Dermis microvascular lymphatic vessel endothelial cell (primary cell): ENCODE measurements around the gene OR2J2. TPM values are rescaled to one million over a fixed set of nuclear protein-coding genes. Genes with fewer than 3 reads are reported as not detected.
"Not testable (repeated sequence)": the region's sequence is repeated elsewhere in the genome, so short reads cannot be mapped to it uniquely, and the experiment has no call there.

Experiments
- DNase-seq, 2 donors: peaks; one replicate each; pipeline versions ENCODE4 v3.0.0 to v3.0.0-alpha.2; 2010; ENCODE audit warnings: low read depth in 2 of 2
- total RNA-seq: library from RNA; depleted of rRNA; stranded (reverse); fragments of >200 nt; gene quantifications from 2 replicates; pipeline ENCODE4 v1.2.1, GENCODE V29; 2014

OR2J2 gene
- total RNA-seq: not detected in 2 replicates

- not testable (repeated sequence) for DNase-seq
Measured at GRCh38 chr6:29170607-29171006, at the start of gene OR2J2. OR2J2 (plus strand) TSS chr6:29170907; CDS start chr6:29173636, 2,729 bp downstream.

- no peak for DNase-seq
Measured at GRCh38 chr6:29129326-29130012, 41.2 kb upstream of the OR2J2 start.

GRCh38 chr6:29130644-29131043 lies 40.1 kb upstream of the OR2J2 start:
- no peak for DNase-seq

DNA sequence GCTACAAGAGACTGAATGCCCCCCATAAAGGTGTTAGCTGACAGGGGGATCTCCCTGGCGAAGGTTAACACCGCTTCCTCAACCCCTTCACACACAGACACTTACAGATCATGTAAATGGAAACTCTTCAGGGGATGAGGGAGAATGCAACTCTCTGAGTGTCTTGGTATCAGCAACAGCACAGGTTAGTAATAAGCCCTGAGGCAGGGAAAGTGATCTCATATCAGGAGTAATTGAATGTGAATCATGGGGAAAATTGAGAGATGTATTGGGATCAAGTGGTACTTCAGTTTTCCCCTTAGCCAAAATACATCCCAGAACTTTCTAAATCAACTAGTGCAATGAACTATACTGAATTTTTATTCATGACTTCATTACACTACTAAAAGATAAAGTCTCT lies 39.0 kb upstream of the OR2J2 start:
- no peak for DNase-seq

- no peak for DNase-seq
Measured at GRCh38 chr6:29137724-29138123, 33.0 kb upstream of the OR2J2 start.

DNA sequence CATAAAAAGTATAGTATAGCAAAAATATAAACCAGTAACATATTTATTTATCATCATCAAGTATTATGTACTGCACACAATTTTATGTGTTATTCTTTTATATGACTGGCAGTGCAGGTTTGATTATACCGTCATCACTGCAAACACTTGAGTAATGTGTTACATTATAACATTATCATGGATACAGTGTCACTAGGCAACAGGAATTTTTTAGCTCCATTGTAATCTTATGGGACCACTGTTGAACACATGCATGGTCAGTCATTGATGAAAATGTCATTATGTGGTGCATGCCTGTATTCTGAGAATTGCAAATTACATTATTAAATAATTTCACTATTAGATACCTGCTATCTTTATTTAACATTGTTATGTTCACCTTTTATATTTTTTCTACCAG lies 29.1 kb upstream of the OR2J2 start:
- DNase-seq: no peak

GRCh38 chr6:29142309-29142708 lies 28.4 kb upstream of the OR2J2 start:
- DNase-seq: no peak

GRCh38 chr6:29146179-29146578 lies 24.5 kb upstream of the OR2J2 start:
- no peak for DNase-seq

- no peak for DNase-seq
Measured at GRCh38 chr6:29147074-29147473, 23.6 kb upstream of the OR2J2 start.

- not testable (repeated sequence) for DNase-seq
Measured at GRCh38 chr6:29149444-29149843, 21.3 kb upstream of the OR2J2 start.

DNA sequence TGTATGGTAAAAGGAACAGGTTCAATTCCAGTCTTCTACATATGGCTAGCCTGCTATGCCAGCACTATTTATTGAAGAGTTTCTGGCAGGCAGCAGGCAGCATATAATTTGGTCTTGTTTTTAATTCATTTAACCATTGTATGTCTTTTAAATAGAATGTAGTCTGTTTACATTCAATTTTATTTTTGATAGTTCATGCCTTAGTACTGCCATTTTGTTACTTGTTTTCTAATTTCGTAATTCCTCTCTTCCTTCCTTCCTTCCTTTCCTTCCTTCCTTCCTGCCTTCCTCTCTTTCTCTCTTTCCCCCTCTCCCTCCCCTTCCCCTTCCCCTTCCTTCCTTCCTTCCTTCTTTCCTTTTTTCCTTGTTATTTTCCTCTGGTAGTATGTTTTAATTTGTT lies 17.6 kb upstream of the OR2J2 start:
- DNase-seq: no peak

DNA sequence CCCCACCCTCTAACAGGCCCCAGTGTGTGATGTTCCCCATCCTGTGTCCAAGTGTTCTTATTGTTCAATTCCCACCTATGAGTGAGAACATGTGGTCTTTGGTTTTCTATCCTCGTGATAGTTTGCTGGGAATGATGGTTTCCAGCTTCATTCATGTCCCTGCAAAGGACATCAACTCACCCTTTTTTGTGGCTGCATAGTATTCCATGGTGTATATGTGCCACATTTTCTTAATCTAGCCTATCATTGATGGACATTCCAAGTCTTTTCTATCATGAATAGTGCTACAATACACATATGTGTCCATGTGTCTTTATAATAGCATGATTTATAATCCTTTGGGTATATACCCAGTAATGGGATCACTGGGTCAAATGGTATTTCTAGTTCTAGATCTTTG lies 15.5 kb upstream of the OR2J2 start:
- DNase-seq: not testable (repeated sequence)

DNA sequence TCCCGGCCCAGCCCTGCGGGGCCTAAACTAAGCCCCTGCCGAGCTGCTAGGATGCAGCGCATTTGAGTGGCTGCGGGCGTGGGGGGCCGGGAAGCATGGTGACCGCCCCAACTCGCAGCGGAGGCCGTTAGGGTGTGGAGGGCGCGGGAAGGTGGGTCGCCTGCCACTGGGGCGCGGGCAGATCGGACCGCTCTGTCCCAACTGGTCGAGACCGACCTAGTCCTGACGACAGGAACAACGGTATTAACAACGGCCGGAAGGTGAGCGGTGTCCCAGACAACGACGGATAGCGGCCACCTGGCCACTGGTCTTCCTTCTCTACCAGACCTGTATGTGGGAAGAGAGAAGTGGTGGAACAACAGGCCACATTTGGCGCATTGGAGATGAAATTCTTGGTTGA lies 10.8 kb upstream of the OR2J2 start:
- not testable (repeated sequence) for DNase-seq

DNA sequence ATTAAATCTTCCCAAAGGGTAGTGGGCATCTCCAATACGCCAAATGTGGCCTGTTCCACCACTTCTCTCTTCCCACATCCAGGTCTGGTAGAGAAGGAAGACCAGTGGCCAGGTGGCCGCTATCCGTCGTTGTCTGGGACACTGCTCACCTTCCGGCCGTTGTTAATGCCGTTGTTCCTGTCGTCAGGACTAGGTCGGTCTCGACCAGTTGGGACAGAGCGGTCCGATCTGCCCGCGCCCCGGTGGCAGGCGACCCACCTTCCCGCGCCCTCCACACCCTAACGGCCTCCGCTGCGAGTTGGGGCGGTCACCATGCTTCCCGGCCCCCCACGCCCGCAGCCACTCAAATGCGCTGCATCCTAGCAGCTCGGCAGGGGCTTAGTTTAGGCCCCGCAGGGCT lies 5.1 kb upstream of the OR2J2 start:
- not testable (repeated sequence) for DNase-seq

DNA sequence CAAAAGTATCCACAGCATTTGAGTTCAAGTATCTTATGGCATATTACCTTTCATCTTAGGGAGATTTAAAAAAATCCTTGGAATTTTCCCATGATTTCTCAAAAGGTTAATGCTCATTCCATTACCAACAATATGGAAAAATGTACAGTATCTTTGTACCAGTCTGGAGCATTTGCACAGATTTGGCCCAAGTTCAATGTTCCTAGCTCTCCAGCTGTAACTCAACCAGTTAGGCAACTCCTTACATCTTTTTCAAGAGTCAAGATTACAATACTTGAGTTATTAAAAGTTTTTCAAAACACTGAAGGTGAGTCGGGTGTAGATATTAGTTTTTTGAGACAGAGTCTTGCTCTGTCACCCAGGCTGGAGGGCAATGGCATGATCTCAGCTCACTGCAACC lies 1.0 kb downstream of the OR2J2 start:
- no peak for DNase-seq

- no peak for DNase-seq
Measured at GRCh38 chr6:29183594-29183993, 12.9 kb downstream of the OR2J2 start.

DNA sequence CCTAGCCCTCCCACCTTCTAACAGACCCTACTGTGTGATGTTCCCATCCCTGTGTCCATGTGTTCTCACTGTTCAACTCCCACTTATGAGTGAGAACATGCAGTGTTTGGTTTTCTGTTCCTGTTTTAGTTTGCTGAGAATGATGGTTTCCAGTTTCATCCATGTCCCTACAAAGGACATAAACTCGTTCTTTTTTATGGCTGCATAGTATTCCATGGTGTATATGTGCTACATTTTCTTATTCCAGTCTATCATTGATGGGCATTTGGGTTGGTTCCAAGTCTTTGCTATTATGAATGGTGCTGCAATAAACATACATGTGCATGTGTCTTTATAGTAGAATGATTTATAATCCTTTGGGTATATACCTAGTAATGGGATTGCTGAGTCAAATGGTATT lies 18.0 kb downstream of the OR2J2 start:
- DNase-seq: not testable (repeated sequence)

- DNase-seq: no peak
Measured at GRCh38 chr6:29200767-29201662, 30.3 kb downstream of the OR2J2 start.

GRCh38 chr6:29201966-29202365 lies 31.3 kb downstream of the OR2J2 start:
- no peak for DNase-seq

- no peak for DNase-seq
Measured at GRCh38 chr6:29211488-29211887, 40.8 kb downstream of the OR2J2 start.

GRCh38 chr6:29216528-29216927 lies 45.8 kb downstream of the OR2J2 start:
- no peak for DNase-seq

DNA sequence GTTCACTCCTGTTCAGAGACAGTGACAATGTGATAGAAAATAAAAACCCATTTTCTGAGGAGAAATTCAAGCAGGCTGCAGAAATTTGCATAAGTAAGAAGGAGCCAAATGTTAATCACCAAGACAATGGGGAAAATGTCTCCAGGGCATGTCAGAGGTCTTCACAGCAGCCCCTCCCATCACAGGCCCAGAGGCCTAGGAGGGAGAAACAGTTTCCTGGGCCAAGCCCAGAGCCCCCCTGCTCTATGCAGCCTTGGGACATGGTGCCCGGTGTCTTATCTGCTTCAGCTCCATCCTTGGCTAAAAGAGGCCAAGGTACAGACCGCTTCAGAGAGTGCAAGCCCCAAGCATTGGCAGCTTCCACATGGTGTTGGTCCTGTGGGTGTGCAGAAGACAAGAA lies 46.5 kb downstream of the OR2J2 start:
- DNase-seq: not testable (repeated sequence)

DNA sequence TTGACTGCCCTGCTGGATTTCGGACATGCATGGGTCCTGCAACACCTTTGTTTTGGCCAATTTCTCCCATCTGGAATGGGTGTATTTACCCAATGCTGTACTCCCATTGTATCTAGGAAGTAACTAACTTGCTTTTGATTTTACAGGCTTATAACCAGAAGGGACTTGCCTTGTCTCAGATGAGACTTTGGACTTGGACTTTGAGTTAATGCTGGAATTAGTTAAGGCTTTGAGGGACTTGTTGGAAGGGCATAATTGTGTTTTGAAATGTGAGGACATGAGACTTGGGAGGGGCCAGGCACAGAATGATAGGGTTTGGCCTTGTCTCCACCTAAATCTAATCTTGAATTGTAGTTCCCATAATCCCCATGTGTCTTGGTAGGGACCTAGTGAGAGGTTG lies 47.3 kb downstream of the OR2J2 start:
- not testable (repeated sequence) for DNase-seq
